Vagina (tissue), 2 donors: ENCODE results near the gene DACH1.

Experiments
- POLR2A ChIP-seq, 2 donors: fragments of 450-650 bp; IDR thresholded peaks; one replicate each; pipeline ENCODE4 v1.6.1; 2017; ENCODE audit warnings: antibody characterized with exemption in 2 of 2, mild to moderate bottlenecking in 2 of 2, moderate library complexity in 2 of 2
- POLR2AphosphoS5 ChIP-seq, 2 donors: sonication (generic); formaldehyde crosslinking; IDR thresholded peaks; one replicate each; pipeline ENCODE4 v1.9.0; 2017; ENCODE audit warnings: antibody characterized with exemption in 2 of 2, mild to moderate bottlenecking in 2 of 2, low read depth in 1 of 2; ENCODE audit not compliant: insufficient read depth in 1 of 2
- TF ChIP-seq, protein P1 (sequence below), 3 experiments: fragments of 450-650 bp in 2 of 3; fragments of 200-600 bp in 1 of 3; sonication (generic) in 1 of 3; IDR thresholded peaks; one replicate each; pipeline ENCODE4 v1.5.1; 2017 to 2019; ENCODE audit warnings: antibody characterized with exemption in 3 of 3, mild to moderate bottlenecking in 2 of 3, moderate library complexity in 2 of 3

DNA sequence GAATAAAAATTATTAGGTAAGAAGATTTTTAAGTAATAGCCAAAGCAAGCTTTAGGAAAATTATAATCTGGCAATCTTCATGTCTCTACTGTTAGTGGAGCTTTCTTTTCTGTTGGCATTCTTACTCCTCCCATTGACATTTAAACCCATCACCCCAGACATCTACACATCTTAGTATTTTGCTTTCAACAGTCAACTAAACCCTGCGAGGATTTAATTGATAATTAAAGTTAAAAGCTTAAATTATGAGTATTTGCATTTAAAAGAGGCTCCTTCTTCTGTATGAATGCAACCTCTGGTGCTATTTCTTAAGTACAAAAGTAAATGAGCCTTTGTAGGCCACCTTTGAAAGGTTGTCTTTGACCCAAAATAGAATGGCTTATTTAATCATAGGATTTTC is 148.1 kb downstream of the DACH1 start:
- TF ChIP-seq, protein P1, sequence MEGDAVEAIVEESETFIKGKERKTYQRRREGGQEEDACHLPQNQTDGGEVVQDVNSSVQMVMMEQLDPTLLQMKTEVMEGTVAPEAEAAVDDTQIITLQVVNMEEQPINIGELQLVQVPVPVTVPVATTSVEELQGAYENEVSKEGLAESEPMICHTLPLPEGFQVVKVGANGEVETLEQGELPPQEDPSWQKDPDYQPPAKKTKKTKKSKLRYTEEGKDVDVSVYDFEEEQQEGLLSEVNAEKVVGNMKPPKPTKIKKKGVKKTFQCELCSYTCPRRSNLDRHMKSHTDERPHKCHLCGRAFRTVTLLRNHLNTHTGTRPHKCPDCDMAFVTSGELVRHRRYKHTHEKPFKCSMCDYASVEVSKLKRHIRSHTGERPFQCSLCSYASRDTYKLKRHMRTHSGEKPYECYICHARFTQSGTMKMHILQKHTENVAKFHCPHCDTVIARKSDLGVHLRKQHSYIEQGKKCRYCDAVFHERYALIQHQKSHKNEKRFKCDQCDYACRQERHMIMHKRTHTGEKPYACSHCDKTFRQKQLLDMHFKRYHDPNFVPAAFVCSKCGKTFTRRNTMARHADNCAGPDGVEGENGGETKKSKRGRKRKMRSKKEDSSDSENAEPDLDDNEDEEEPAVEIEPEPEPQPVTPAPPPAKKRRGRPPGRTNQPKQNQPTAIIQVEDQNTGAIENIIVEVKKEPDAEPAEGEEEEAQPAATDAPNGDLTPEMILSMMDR (IDR thresholded peaks at IDR 0.05), result no peak
- TF ChIP-seq POLR2AphosphoS5 (IDR thresholded peaks at IDR 0.05; ENCODE audit: insufficient read depth in 1 of 2, low read depth in 1 of 2) (no peak), POLR2A (IDR thresholded peaks at IDR 0.05) (no peak)
